Panc1 (cell line): ENCODE data around the gene ADAM33. TPM values are rescaled to one million over a fixed set of nuclear protein-coding genes. Genes with fewer than 3 reads are reported as not detected.

Experiments
- ATAC-seq: fragments of 200-7000 bp; cut with Tn5 transposase; 2 replicates; pipeline ENCODE4 v1.9.1; 2020; ENCODE audit warnings: mild to moderate bottlenecking, moderate library complexity
- BruUV-seq: library from RNA; stranded (reverse); fragments of 400-500 nt; replicated peaks from 2 replicates; lab custom pipeline; 2021; lab: Mats Ljungman, UMichigan
- CTCF ChIA-PET: fragments of 300-600 bp; sonication (Branson Sonifier 250); formaldehyde crosslinking; loops from one replicate; lab custom pipeline; 2022; ENCODE audit warnings: antibody characterized with exemption; lab: Charles Lee
- POLR2A ChIA-PET: fragments of 300-600 bp; sonication (Branson Sonifier 250); formaldehyde crosslinking; loops from one replicate; lab custom pipeline; 2022; ENCODE audit warnings: antibody characterized with exemption; lab: Charles Lee
- DNase-seq: peaks from one replicate; pipeline ENCODE4 v3.0.0-alpha.2; 2010; ENCODE audit warnings: low read depth, low spot score
- H3K27ac ChIP-seq: 2 replicates; pipeline ENCODE4 v1.5.1; 2011; ENCODE audit warnings: mild to moderate bottlenecking, low read length, inconsistent platforms
- H3K27me3 ChIP-seq: fragments of 200-500 bp; sonication (Bioruptor generic); 2 replicates; pipeline ENCODE4 v1.6.0; 2014; ENCODE audit warnings: low read length, inconsistent platforms; ENCODE audit not compliant: control insufficient read depth, insufficient read depth
- H3K36me3 ChIP-seq: fragments of 200-500 bp; sonication (Bioruptor generic); 2 replicates; pipeline ENCODE4 v1.5.1; 2014; ENCODE audit warnings: inconsistent platforms, mild to moderate bottlenecking, low read length, moderate library complexity; ENCODE audit not compliant: control insufficient read depth, insufficient read depth
- H3K4me1 ChIP-seq: 2 replicates; pipeline ENCODE4 v1.5.1; 2011; ENCODE audit warnings: inconsistent platforms, mild to moderate bottlenecking, low read length, moderate library complexity; ENCODE audit not compliant: control insufficient read depth, insufficient read depth
- H3K4me3 ChIP-seq, 2 experiments: 2 replicates each; pipeline ENCODE4 v1.5.1; 2011 to 2012; ENCODE audit warnings: low read depth in 2 of 2, low read length in 2 of 2, mild to moderate bottlenecking in 2 of 2, inconsistent platforms in 1 of 2, moderate library complexity in 1 of 2
- H3K9me3 ChIP-seq: fragments of 200-500 bp; sonication (Bioruptor generic); 2 replicates; pipeline ENCODE4 v1.5.1; 2014; ENCODE audit warnings: low read depth, mild to moderate bottlenecking, inconsistent platforms, low read length, moderate library complexity; ENCODE audit not compliant: control insufficient read depth, insufficient read depth
- CTCF ChIP-seq: fragments of 450-650 bp; IDR thresholded peaks from 2 replicates; pipeline ENCODE4 v1.5.1; 2017; ENCODE audit warnings: mild to moderate bottlenecking
- POLR2AphosphoS5 ChIP-seq: IDR thresholded peaks from 2 replicates; pipeline ENCODE4 v1.6.1; 2012; ENCODE audit warnings: mild to moderate bottlenecking, low read depth, low read length, moderate library complexity
- REST ChIP-seq, 2 experiments: IDR thresholded peaks; 2 replicates each; pipeline ENCODE4 v1.6.1; 2011 to 2012; ENCODE audit warnings: low read depth in 2 of 2, control low read depth in 1 of 2, low read length in 1 of 2, mild to moderate bottlenecking in 1 of 2, moderate library complexity in 1 of 2; ENCODE audit not compliant: insufficient read depth in 1 of 2
- SIN3A ChIP-seq: IDR thresholded peaks from 2 replicates; pipeline ENCODE4 v1.6.1; 2012; ENCODE audit warnings: low read depth, mild to moderate bottlenecking, low read length, moderate library complexity, borderline replicate concordance; ENCODE audit not compliant: insufficient read depth
- TCF7L2 ChIP-seq: IDR thresholded peaks from 2 replicates; pipeline ENCODE4 v1.6.1; 2011; ENCODE audit warnings: mild to moderate bottlenecking, low read depth, low read length, inconsistent platforms
- in situ Hi-C: cut with HindIII; loops from 2 replicates; pipeline ENCODE4 v1.10.0; 2016; ENCODE audit warnings: low sequenced_read_pairs, low pct_unique_long_range_greater_than_20kb
- intact Hi-C: fragments of 100-400 bp; cut with micrococcal nuclease; formaldehyde crosslinking; loops from one replicate; pipeline ENCODE4 v1.10.0; 2022; ENCODE audit not compliant: unreplicated experiment
- total RNA-seq: library from RNA; stranded (reverse); gene quantifications from one replicate; pipeline ENCODE4 v1.2.1, GENCODE V29; 2021; ENCODE audit not compliant: unreplicated experiment

The ADAM33 gene
- total RNA-seq, 1 experiment from 2014 or later: 0.62 TPM

- no peak for TF ChIP-seq SIN3A
- no peak for TF ChIP-seq POLR2AphosphoS5
- no peak for TF ChIP-seq TCF7L2
- TF ChIP-seq REST (IDR thresholded peaks at IDR 0.05; ENCODE audit: insufficient read depth in 1 of 2, low read depth in 2 of 2, low read length in 1 of 2): no peak
- TF ChIP-seq CTCF: no peak
- Histone ChIP-seq H3K27me3 (peaks cover 3% of the 10 kb centered on the region; the same call in 1 of the 2 replicates), H3K4me1 (no peaks in the 10 kb centered on the region), H3K27ac (no peak overlapping the region), H3K9me3 (no peaks in the 10 kb centered on the region), H3K4me3 (no peak overlapping the region), H3K36me3 (0 out of 2 replicates have a peak, but pooled peaks cover 2% of the 10 kb centered on the region)
- in situ Hi-C loops (no loop called here), intact Hi-C loops (loop anchor here (5.0 to 10.0 kb wide), 2 partner anchors 66 to 88 kb away; partner anchors contain the start of gene ADISSP)
- BruUV-seq: no TSS peak
- ATAC-seq (no peak), DNase-seq (no peak)
- ChIA-PET POLR2A (no interaction called here), CTCF (no interaction called here)
These were observed 2.7 kb downstream of the ADAM33 start for GRCh38 chr20:3678856-3679720.

- peaks cover 3% of the 10 kb centered on the region; the same call in 1 of the 2 replicates for H3K27me3 ChIP-seq
- intact Hi-C loops: loop anchor here (5.0 to 10.0 kb wide), 2 partner anchors 67 to 89 kb away; partner anchors contain the start of gene ADISSP
These were observed 3.6 kb downstream of the ADAM33 start for GRCh38 chr20:3678198-3678597.

More at GRCh38 chr20:3678198-3678597, 3.6 kb downstream of the ADAM33 start:
- TF ChIP-seq SIN3A (no peak), TCF7L2 (no peak), REST (IDR thresholded peaks at IDR 0.05; ENCODE audit: insufficient read depth in 1 of 2, low read depth in 2 of 2, low read length in 1 of 2) (no peak), POLR2AphosphoS5 (no peak), CTCF (no peak)
- CTCF ChIA-PET: no interaction called here
- Histone ChIP-seq H3K4me3 (no peak overlapping the region), H3K27ac (no peak overlapping the region), H3K4me1 (no peaks in the 10 kb centered on the region), H3K36me3 (0 out of 2 replicates have a peak, but pooled peaks cover 2% of the 10 kb centered on the region), H3K9me3 (no peaks in the 10 kb centered on the region)
- POLR2A ChIA-PET: no interaction called here
- in situ Hi-C loops: no loop called here
- BruUV-seq: no TSS peak
- ATAC-seq (no peak), DNase-seq (no peak)
